CD14-positive monocyte (primary cell): ENCODE results near the gene ARHGEF40. TPM values are rescaled to one million over a fixed set of nuclear protein-coding genes. Genes with fewer than 3 reads are reported as not detected.

Source experiments
- DNase-seq, 3 donors: peaks; one replicate each; pipeline ENCODE4 v3.0.0-alpha.2; 2011 to 2022
- H2AFZ ChIP-seq: 2 replicates; pipeline ENCODE4 v1.6.0; 2012; ENCODE audit warnings: mild to moderate bottlenecking, low read depth, low read length, inconsistent platforms; ENCODE audit not compliant: insufficient read depth, poor library complexity, severe bottlenecking
- H3K27ac ChIP-seq, 2 donors: 1 replicate in 1 of 2; 2 replicates in 1 of 2; pipeline ENCODE4 v1.5.1; 2012 to 2013; ENCODE audit warnings: low read length in 2 of 2, control low read depth in 1 of 2, inconsistent platforms in 1 of 2, low read depth in 1 of 2, mild to moderate bottlenecking in 1 of 2
- H3K27me3 ChIP-seq, 2 donors: one replicate each; pipeline versions ENCODE4 v1.6.0 to v1.6.1; 2011 to 2013; ENCODE audit warnings: low read length in 2 of 2; ENCODE audit not compliant: control insufficient read depth in 2 of 2, insufficient read depth in 2 of 2
- H3K36me3 ChIP-seq, 2 donors: replicated peaks in 1 of 2; 1 replicate in 1 of 2; 2 replicates in 1 of 2; pipeline versions ENCODE4 v1.5.1 to v1.6.1; 2012 to 2013; ENCODE audit warnings: low read length in 2 of 2, control low read depth in 1 of 2, inconsistent platforms in 1 of 2, mild to moderate bottlenecking in 1 of 2; ENCODE audit not compliant: insufficient read depth in 2 of 2, control insufficient read depth in 1 of 2
- H3K4me1 ChIP-seq, 2 donors: 1 replicate in 1 of 2; 2 replicates in 1 of 2; pipeline versions ENCODE4 v1.5.1 to v1.6.1; 2012 to 2013; ENCODE audit warnings: low read length in 2 of 2, control low read depth in 1 of 2, inconsistent platforms in 1 of 2, mild to moderate bottlenecking in 1 of 2, moderate library complexity in 1 of 2; ENCODE audit not compliant: insufficient read depth in 2 of 2, control insufficient read depth in 1 of 2
- H3K4me2 ChIP-seq: replicated peaks from 2 replicates; pipeline ENCODE3; 2012; ENCODE audit warnings: low read length, moderate library complexity, mild to moderate bottlenecking; ENCODE audit not compliant: poor library complexity, severe bottlenecking; ENCODE audit errors: extremely low read depth
- H3K4me3 ChIP-seq, 3 experiments: fragments of 200-600 bp in 1 of 3; sonication (generic) in 1 of 3; replicated peaks in 1 of 3; 1 replicate in 2 of 3; 2 replicates in 1 of 3; pipeline ENCODE4 v1.5.1; 2011 to 2013; ENCODE audit warnings: low read length in 3 of 3, mild to moderate bottlenecking in 3 of 3, control low read depth in 2 of 3, low read depth in 2 of 3, inconsistent platforms in 1 of 3, moderate library complexity in 1 of 3
- H3K79me2 ChIP-seq: 2 replicates; pipeline ENCODE4 v1.6.0; 2012; ENCODE audit warnings: mild to moderate bottlenecking, control low read depth, inconsistent platforms, low read length, moderate library complexity; ENCODE audit not compliant: insufficient read depth
- H3K9ac ChIP-seq: 2 replicates; pipeline ENCODE4 v1.6.0; 2017; ENCODE audit warnings: low read length, mild to moderate bottlenecking; ENCODE audit not compliant: insufficient read depth, poor library complexity, severe bottlenecking
- H3K9me3 ChIP-seq, 2 donors: replicated peaks in 1 of 2; 1 replicate in 1 of 2; 2 replicates in 1 of 2; pipeline versions ENCODE4 v1.5.1 to v1.6.1; 2012 to 2013; ENCODE audit warnings: low read length in 2 of 2, control low read depth in 1 of 2; ENCODE audit not compliant: control insufficient read depth in 1 of 2, insufficient read depth in 1 of 2
- H4K20me1 ChIP-seq: 2 replicates; pipeline ENCODE4 v1.6.0; 2012; ENCODE audit warnings: mild to moderate bottlenecking, low read length, control low read depth, moderate library complexity; ENCODE audit not compliant: insufficient read depth
- H3K27ac Mint-ChIP-seq, 7 donors: one replicate each; pipeline ENCODE4 v1.8.0; 2020; ENCODE audit warnings: mild to moderate bottlenecking in 7 of 7, mixed read lengths in 7 of 7, moderate library complexity in 6 of 7, inconsistent platforms in 2 of 7
- H3K27me3 Mint-ChIP-seq, 3 donors: one replicate each; pipeline ENCODE4 v1.8.0; 2021 to 2022; ENCODE audit warnings: low read depth in 3 of 3, mild to moderate bottlenecking in 3 of 3, mixed read lengths in 3 of 3, moderate library complexity in 3 of 3, inconsistent platforms in 1 of 3
- H3K36me3 Mint-ChIP-seq, 2 donors: one replicate each; pipeline ENCODE4 v1.8.0; 2020; ENCODE audit warnings: mixed read lengths in 2 of 2, inconsistent platforms in 1 of 2, mild to moderate bottlenecking in 1 of 2
- H3K4me1 Mint-ChIP-seq: one replicate; pipeline ENCODE4 v1.8.0; 2020; ENCODE audit warnings: mild to moderate bottlenecking, mixed read lengths
- H3K4me3 Mint-ChIP-seq, 2 donors: one replicate each; pipeline ENCODE4 v1.8.0; 2020; ENCODE audit warnings: mild to moderate bottlenecking in 2 of 2, mixed read lengths in 2 of 2, moderate library complexity in 1 of 2
- H3K9me3 Mint-ChIP-seq, 7 donors: one replicate each; pipeline ENCODE4 v1.8.0; 2020 to 2022; ENCODE audit warnings: mixed read lengths in 7 of 7, mild to moderate bottlenecking in 6 of 7, moderate library complexity in 6 of 7, inconsistent platforms in 2 of 7
- CTCF ChIP-seq: fragments of 200-600 bp; IDR thresholded peaks from one replicate; pipeline ENCODE4 v1.8.0; 2022; ENCODE audit warnings: antibody characterized with exemption, mild to moderate bottlenecking
- WGBS: methylation state at CpG from one replicate; pipeline ENCODE4 v1.1.5; 2013; ENCODE audit warnings: missing lambda C conversion rate; ENCODE audit not compliant: insufficient coverage; 5-methylcytosine and 5-hydroxymethylcytosine counted together
- intact Hi-C, 2 donors: fragments of 100-400 bp; cut with micrococcal nuclease; formaldehyde crosslinking; loops; one replicate each; pipeline versions ENCODE4 v1.15.0 to v1.15.1; 2023
- polyA plus RNA-seq, 3 donors: library from polyadenylated mRNA; depleted of rRNA in 1 of 3; unstranded in 2 of 3; stranded (reverse) in 1 of 3; fragments of 300-500 nt in 2 of 3; fragments of >200 nt in 1 of 3; fragmentation: Illumina TruSeq in 2 of 3; gene quantifications; 1 replicate in 2 of 3; 2 replicates in 1 of 3; pipeline ENCODE4 v1.2.3, GENCODE V29; 2012 to 2021

Gene ARHGEF40
- polyA plus RNA-seq, 3 donors = 12.1 to 114 (median 15.3) TPM

- H3K79me2 ChIP-seq = no peaks in the 10 kb centered on the region
- H3K36me3 ChIP-seq = no peaks in the 10 kb centered on the region
- Mint-ChIP-seq H3K9me3 (peaks cover 0 to 9% (median 3%) of the 10 kb centered on the region in 7 donors), H3K4me1 (peaks cover 18% of the 10 kb centered on the region), H3K27me3 (peaks cover 0 to 2% (median 0%) of the 10 kb centered on the region in 3 donors), H3K27ac (no peak overlapping the region), H3K36me3 (no peaks in the 10 kb centered on the region), H3K4me3 (no peak overlapping the region)
- TF ChIP-seq CTCF = no peak
- WGBS = no CpG with 5 or more reads among the region's 1 CpG
- H3K27ac ChIP-seq = peak overlapping the region in 1 of 2 donors; percentile 44
- H3K4me3 ChIP-seq = no peak overlapping the region
- no peak for DNase-seq
- no peaks in the 10 kb centered on the region for H3K27me3 ChIP-seq
- peaks cover 18 to 20% of the 10 kb centered on the region in 2 donors for H3K4me1 ChIP-seq
- H2AFZ ChIP-seq = peak overlapping the region; percentile 55
- H4K20me1 ChIP-seq = no peaks in the 10 kb centered on the region
- no peaks in the 10 kb centered on the region for H3K9me3 ChIP-seq
- no peak overlapping the region for H3K9ac ChIP-seq
- H3K4me2 ChIP-seq = peak overlapping the region; percentile 39
- intact Hi-C loops = no loop called here
Measured at GRCh38 chr14:21121122-21121521, 51.0 kb downstream of the ARHGEF40 start.

GRCh38 chr14:21123429-21123828, 53.3 kb downstream of the ARHGEF40 start:
- H2AFZ ChIP-seq = no peak overlapping the region
- H3K4me1 ChIP-seq = peaks cover 18 to 20% of the 10 kb centered on the region in 2 donors
- no peak overlapping the region for H3K4me2 ChIP-seq
- H4K20me1 ChIP-seq = no peaks in the 10 kb centered on the region
- Mint-ChIP-seq H3K27me3 (peaks cover 0 to 3% (median under 1%) of the 10 kb centered on the region in 3 donors), H3K27ac (no peak overlapping the region), H3K4me3 (no peak overlapping the region), H3K9me3 (peaks cover 0 to 9% (median 3%) of the 10 kb centered on the region in 7 donors), H3K36me3 (no peaks in the 10 kb centered on the region), H3K4me1 (peaks cover 18% of the 10 kb centered on the region)
- no peak for TF ChIP-seq CTCF
- H3K79me2 ChIP-seq = no peaks in the 10 kb centered on the region
- H3K36me3 ChIP-seq = no peaks in the 10 kb centered on the region
- 100% methylated on average over 1 of the region's 1 CpG for WGBS
- no peak overlapping the region for H3K9ac ChIP-seq
- H3K9me3 ChIP-seq = no peaks in the 10 kb centered on the region
- intact Hi-C loops = no loop called here
- no peak for DNase-seq
- no peaks in the 10 kb centered on the region for H3K27me3 ChIP-seq
- no peak overlapping the region for H3K27ac ChIP-seq
- H3K4me3 ChIP-seq = no peak overlapping the region
